ENCODE results near the gene STK33.

Gene STK33

DNA sequence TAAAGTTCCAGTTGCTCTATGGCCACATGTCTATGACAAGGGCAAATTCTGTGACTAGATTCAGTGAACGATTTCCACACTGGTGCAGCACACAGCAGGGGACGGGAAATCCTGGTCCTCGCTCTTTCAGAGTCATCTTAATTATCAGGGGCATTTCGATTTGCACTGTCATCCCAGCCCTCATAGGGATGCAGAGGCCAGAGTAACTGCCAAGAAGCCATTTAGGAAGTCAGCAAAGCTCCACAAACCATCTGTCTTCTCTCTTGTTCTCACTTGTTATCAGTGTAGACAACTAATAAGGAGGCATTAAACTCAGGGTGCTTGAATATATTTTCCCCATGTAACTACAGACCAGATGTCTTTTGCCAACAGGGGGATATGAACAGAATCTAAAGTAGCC, 151.7 kb downstream of the STK33 start:
- H3K4me3 ChIP-seq (ENCODE audit: low read length) = no peak overlapping the region
- no peak for DNase-seq (ENCODE audit: low read depth)
- TF ChIP-seq, protein P1, sequence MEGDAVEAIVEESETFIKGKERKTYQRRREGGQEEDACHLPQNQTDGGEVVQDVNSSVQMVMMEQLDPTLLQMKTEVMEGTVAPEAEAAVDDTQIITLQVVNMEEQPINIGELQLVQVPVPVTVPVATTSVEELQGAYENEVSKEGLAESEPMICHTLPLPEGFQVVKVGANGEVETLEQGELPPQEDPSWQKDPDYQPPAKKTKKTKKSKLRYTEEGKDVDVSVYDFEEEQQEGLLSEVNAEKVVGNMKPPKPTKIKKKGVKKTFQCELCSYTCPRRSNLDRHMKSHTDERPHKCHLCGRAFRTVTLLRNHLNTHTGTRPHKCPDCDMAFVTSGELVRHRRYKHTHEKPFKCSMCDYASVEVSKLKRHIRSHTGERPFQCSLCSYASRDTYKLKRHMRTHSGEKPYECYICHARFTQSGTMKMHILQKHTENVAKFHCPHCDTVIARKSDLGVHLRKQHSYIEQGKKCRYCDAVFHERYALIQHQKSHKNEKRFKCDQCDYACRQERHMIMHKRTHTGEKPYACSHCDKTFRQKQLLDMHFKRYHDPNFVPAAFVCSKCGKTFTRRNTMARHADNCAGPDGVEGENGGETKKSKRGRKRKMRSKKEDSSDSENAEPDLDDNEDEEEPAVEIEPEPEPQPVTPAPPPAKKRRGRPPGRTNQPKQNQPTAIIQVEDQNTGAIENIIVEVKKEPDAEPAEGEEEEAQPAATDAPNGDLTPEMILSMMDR (conservative IDR thresholded peaks at IDR 0.05; ENCODE audit: low read length) = no peak

DNA sequence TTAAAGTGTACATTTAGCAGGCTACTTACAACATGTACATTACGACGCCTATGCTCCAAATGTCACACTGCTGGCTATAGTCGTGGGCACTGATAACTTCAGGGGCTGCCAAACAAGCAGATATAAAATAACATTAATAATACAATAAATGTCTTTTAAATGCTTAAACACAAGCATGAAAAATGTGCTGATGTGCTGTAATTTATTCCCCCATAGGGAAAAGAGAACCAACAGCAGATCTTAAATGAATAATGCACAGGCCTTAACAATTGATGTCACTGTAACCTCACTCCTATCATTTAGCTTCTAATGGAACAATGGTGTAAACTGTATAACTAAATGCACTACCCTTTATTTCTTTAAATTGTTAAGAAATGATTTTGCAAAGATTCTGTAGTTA, 153.4 kb downstream of the STK33 start:
- H3K4me3 ChIP-seq (ENCODE audit: low read length) = no peak overlapping the region
- no peak for DNase-seq (ENCODE audit: low read depth)
- TF ChIP-seq, protein P1 (conservative IDR thresholded peaks at IDR 0.05; ENCODE audit: low read length) = no peak

DNA sequence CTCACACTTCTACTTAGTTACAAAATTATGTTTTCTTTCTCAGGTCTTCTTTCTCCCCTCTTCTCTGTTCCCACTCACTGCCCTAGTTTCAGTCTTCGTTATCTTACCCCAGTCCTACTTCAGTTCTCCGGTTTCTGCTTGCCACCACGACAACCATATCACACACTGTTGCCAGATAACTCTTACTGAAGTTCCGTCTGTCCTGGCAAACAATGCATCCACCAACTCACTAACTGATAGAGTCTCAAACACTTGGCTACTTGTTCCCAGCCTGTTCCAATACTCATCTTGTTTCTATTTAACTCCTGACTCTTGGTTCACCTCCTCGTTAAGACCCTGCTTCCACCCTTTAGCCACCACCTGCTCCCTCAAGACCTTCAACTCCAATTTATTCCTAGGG, 164.5 kb downstream of the STK33 start:
- DNase-seq (ENCODE audit: low read depth) = no peak
- H3K4me3 ChIP-seq (ENCODE audit: low read length) = no peak overlapping the region
- TF ChIP-seq, protein P1 (conservative IDR thresholded peaks at IDR 0.05; ENCODE audit: low read length) = no peak

DNA sequence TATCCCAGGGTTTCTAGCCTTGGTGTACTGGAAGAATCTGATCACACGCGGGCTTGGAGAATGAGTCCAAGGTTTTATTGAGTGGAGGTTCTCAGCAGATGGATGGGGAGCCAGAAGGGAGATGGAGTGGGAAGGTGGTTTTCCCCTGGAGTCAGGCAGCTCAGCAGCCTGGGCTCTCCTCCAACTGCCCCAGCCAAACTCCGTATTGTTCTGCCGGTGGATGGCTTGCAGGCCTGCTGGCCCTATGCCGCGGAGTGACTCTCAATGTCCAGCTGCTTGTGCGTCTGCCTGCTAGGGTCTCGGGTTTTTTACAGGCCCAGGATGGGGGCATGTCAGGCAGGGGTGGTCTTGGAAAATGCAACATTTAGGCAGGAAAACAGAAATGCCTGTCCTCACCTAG, 168.0 kb downstream of the STK33 start:
- TF ChIP-seq, protein P1 (conservative IDR thresholded peaks at IDR 0.05; ENCODE audit: low read length) = no peak
- DNase-seq (ENCODE audit: low read depth) = no peak

DNA sequence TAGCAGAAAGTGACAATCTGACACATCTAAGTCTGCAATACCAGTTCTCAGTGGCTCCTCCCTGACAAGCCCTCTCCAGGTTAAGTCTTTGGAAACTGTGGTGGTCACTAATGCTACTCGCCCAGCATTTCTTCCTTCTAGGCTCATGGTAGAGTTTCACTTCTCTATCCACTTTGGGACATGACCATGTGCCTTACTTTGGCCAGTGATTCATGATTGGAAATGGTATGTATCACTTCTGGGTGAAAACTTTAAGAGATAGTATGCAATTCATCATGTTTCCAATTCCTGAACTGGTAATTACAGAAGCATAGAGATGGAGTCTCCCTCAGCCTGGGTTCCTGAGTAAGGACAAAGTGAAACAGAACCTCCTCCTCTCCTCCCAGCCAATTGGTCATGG, 178.8 kb downstream of the STK33 start:
- H3K4me3 ChIP-seq (ENCODE audit: low read length) = no peak overlapping the region
- no peak for DNase-seq (ENCODE audit: low read depth)
- TF ChIP-seq, protein P1 (conservative IDR thresholded peaks at IDR 0.05; ENCODE audit: low read length) = no peak

More for the DNA sequence above, 168.0 kb downstream of the STK33 start:
- H3K4me3 ChIP-seq (ENCODE audit: low read length) = no peak overlapping the region

DNA sequence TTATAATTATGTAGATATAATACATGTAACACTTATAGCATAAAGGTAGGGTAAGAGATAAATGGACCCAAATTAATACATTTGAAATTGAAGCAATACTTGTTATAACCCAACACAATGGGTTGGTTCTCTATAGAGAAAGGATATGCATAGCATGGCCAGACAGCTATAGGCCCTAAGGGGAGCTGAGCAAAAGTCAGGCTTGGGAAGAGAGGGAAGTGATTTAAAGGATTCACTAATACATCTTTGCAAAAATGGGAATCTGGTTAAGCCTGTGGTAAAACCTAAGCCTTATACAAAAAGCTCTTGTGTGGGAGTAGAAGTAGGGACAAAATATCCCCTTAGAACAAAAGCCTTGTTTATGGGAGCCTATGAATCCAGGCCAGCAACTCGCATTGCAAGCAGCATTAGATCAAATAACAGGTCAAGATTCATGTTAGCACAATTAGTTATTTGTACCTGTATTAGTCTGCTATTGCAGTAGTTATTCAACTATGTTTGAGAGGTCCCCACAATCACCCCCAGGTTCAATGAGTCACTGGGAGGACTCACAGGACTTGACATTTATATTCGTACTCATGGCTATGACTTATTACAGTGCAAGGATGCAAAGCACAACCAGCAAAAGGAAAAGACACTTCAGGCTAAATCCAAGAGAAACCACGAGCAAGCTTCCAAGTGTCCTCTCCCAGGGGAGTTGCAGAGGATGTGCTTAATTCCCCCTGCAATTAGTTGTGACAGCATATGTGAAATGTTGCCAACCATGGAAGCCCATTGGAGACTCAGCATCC, 185.7 kb downstream of the STK33 start:
- TF ChIP-seq, protein P1 (conservative IDR thresholded peaks at IDR 0.05; ENCODE audit: low read length) = no peak
- no peak overlapping the region for H3K4me3 ChIP-seq (ENCODE audit: low read length)
- DNase-seq (ENCODE audit: low read depth) = no peak

DNA sequence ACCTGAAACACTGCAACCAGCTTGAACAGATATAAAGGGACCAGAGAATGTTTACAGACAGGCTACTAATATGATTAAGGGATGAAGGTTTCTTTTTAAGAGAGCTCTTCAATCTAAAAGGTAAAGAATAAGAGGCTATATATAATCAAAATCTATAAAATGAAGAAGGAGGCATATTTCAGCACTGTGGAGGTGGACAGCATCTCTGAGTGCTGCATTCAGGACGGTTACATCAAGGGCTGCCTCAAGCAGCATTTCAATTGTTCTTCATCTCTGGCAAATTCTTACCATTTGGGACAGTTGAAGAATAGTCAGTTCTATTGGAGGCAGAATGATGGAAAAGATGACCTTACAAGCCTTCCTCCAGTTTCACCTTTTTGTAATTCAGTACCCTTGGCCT, 190.7 kb downstream of the STK33 start:
- TF ChIP-seq, protein P1 (conservative IDR thresholded peaks at IDR 0.05; ENCODE audit: low read length) = no peak
- peak; percentile 1 for DNase-seq (ENCODE audit: low read depth)
- no peak overlapping the region for H3K4me3 ChIP-seq (ENCODE audit: low read length)

Data from AG10803 (cell line).